ENCODE results near the gene CIDEA.

DNA sequence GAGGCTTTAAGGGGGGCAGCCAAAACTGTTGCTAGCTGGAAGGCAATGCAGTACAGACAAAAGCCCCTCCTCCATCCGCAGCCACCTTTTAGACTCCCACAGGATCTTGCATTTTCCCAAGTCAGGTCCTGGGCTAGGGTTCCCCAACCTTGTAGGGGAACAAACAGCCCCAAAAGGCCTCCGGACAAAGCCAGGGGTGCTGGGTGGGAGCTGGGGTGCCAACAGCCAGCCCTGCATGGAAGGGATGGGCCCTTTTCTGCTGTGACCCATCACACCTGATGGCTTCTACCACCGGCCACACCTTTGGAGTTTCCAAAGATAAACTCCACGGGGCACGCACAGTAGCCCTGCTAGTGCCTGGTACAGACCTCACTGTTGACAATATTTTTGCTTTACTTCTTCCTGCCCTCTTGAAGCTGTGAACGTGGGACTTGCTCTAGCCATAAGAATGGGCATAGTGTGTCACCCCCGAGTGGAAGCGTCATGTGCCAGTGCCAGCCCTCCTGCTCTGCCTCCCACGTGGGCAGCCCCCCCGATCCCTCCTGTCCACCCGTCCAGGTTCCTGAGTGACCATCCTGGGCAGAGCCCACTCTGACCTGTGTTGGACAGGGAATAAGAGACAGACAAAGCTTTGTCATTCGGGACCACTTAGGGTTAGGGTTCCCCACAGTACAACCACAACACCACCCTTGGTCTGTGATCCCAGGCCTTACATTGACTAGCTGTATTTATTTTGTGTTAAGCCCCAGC is 72.7 kb downstream of the CIDEA start:
- no peak for TF ChIP-seq EZH2 (IDR thresholded peaks at IDR 0.05; ENCODE audit: low read length, missing control alignments)
- TF ChIP-seq, protein P1, sequence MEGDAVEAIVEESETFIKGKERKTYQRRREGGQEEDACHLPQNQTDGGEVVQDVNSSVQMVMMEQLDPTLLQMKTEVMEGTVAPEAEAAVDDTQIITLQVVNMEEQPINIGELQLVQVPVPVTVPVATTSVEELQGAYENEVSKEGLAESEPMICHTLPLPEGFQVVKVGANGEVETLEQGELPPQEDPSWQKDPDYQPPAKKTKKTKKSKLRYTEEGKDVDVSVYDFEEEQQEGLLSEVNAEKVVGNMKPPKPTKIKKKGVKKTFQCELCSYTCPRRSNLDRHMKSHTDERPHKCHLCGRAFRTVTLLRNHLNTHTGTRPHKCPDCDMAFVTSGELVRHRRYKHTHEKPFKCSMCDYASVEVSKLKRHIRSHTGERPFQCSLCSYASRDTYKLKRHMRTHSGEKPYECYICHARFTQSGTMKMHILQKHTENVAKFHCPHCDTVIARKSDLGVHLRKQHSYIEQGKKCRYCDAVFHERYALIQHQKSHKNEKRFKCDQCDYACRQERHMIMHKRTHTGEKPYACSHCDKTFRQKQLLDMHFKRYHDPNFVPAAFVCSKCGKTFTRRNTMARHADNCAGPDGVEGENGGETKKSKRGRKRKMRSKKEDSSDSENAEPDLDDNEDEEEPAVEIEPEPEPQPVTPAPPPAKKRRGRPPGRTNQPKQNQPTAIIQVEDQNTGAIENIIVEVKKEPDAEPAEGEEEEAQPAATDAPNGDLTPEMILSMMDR (conservative IDR thresholded peaks at IDR 0.05 in 1 of 2, IDR thresholded peaks at IDR 0.05 in 1 of 2; ENCODE audit: low read depth in 1 of 2, low read length in 2 of 2): no peak
